Right renal cortex interstitium (tissue), 3 donors: ENCODE data around the gene TNFSF12. TPM values are rescaled to one million over a fixed set of nuclear protein-coding genes. Genes with fewer than 3 reads are reported as not detected.

Experiments used
- DNase-seq, 3 donors: peaks; one replicate each; pipeline ENCODE4 v3.0.0-alpha.2; 2013; ENCODE audit warnings: low read depth in 3 of 3, low spot score in 2 of 3
- polyA plus RNA-seq, 3 donors: library from polyadenylated mRNA; unstranded; fragments of 120-200 nt; gene quantifications; one replicate each; pipeline ENCODE4 v1.2.1, GENCODE V29; 2013; ENCODE audit not compliant: insufficient read length in 3 of 3

The TNFSF12 gene
- polyA plus RNA-seq, 3 donors = 21.8 to 24.1 (median 22.3) TPM

DNA sequence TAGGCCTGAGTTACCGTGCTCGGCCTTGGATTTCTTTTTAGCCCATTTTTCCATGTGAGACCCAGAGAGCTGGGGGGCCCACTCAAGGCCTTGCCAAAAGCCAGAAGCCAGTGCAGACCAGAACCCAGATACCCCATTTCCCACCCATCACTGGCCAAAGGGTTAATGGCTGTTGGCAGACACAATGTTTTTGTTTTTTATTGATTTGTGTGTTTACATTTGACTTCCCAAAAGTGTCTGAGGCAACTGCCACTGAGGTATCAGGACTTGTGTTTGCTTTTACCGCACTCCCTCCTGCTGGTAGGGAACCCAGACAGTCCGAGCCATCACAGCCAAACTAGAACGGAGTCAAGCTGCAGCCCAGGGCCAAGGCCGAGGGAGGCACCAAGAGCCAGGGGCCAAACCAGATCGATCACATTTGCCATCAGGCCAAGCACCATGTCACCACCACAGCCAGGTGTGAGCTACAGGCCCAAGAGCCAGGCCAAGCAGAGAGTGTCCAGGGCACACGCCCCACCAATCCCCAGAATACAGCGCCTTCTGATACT lies 7.7 kb upstream of the TNFSF12 start:
- DNase-seq = no peak

- DNase-seq = no peak
Measured at GRCh38 chr17:7544911-7545310, 3.9 kb upstream of the TNFSF12 start.

- no peak for DNase-seq
Measured at GRCh38 chr17:7549401-7550055, 670 bp downstream of the TNFSF12 start.

- DNase-seq = no peak
Measured at GRCh38 chr17:7550344-7550743, 1.5 kb downstream of the TNFSF12 start.

DNA sequence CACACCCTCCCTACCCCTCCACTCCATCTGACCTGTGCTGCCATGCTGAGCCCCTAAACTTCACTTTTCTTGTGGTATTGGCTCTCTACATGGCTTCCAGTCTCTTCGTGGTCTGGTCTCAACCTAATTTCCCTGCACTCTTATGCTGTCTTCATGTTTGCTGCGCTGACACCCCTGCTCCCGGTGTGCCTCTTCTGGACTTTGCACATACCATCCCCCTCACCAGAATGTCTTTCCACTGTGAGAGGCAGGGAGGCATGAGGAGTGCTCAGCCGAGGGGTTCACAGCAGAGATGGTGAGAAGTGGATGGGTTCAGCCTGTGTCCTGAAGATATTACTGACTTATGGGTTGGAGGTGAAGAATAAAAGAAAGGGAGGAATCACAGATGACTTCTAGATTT lies 2.5 kb downstream of the TNFSF12 start:
- DNase-seq = no peak

DNA sequence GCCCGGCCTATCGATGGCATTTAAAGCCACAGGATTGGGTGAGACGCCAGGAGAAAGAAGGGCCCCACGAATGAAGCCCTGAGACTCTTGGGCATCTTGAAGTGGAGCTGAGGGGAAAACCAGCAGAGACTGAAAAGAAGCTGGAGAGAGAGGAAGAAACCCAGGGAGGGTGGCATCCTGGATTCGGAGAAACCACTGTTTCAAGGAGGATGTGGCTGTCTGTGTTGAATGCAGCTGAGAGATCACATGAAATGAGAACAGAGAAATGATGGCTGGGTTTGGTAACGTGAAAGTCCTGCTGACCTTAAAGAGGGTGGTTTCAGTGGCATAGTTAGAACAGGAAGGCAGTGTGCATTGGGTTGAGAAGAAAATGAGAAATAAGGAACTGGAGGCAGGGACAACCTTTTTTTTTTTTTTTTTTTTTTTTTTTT lies 3.8 kb downstream of the TNFSF12 start:
- no peak for DNase-seq

DNA sequence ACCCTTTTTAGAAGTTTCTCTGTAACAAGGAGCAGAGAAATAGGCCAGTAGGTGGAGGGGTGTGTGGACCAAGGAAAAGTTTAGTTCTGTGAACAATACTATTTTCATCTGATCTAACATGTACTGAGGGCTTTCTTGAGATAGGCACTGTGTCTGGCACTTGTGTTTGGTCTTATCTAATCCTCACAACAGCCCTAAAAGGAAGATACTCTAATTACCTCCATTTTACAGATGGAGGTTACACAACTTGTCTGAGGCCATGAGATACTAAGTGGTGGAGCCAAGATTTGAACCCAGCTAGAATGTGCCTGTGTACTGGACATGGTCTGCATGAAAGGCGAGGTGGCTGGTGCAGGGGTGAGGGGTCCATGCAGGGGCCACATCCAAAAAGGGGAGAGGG lies 4.5 kb downstream of the TNFSF12 start:
- no peak for DNase-seq

- DNase-seq = no peak
Measured at GRCh38 chr17:7555320-7555948, 6.6 kb downstream of the TNFSF12 start.

GRCh38 chr17:7556627-7557026 lies 7.8 kb downstream of the TNFSF12 start:
- no peak for DNase-seq

- DNase-seq = no peak
Measured at GRCh38 chr17:7557147-7557764, 8.4 kb downstream of the TNFSF12 start.

GRCh38 chr17:7557775-7558543 lies 9.1 kb downstream of the TNFSF12 start:
- DNase-seq = no peak

GRCh38 chr17:7558544-7559319 lies 9.9 kb downstream of the TNFSF12 start, which contains the start of gene TNFSF13:
TNFSF13 (plus strand) TSS chr17:7558750; CDS start chr17:7559040, 290 bp downstream.
- no peak for DNase-seq

DNA sequence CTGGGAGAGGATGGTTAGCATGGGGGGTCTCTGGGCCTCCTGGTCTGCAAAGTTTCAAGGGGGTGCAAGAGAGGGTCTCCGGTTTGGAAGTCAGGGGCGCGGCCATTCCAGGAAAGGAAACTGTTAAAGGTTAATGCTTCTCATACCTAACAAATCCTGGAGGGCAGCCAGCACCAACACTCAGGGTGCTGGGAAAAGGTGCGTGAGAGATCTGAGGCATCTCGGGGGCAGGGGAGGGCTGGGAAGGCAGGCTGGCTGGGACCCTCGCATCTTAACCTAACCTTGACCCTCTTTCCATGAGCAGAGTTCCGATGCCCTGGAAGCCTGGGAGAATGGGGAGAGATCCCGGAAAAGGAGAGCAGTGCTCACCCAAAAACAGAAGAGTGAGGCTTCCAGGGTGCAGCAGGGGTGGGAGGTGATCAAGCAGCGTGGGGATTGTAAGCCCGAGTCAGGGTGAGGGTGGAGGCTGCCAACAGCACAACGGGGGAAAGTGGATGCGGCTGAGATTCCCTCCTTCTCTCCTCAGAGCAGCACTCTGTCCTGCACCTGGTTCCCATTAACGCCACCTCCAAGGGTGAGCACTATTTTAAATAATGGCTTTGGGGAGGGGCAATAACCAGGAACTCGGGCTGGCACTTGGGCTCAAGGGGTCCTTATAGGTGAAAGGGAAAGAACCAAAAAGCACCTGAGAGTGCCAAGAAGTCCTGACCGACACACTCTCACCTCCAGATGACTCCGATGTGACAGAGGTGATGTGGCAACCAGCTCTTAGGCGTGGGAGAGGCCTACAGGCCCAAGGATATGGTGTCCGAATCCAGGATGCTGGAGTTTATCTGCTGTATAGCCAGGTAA lies 10.7 kb downstream of the TNFSF12 start:
- no peak for DNase-seq

- DNase-seq = peak in 1 of 3 donors; percentile 67
Measured at GRCh38 chr17:7560172-7561027, 11.5 kb downstream of the TNFSF12 start.

DNA sequence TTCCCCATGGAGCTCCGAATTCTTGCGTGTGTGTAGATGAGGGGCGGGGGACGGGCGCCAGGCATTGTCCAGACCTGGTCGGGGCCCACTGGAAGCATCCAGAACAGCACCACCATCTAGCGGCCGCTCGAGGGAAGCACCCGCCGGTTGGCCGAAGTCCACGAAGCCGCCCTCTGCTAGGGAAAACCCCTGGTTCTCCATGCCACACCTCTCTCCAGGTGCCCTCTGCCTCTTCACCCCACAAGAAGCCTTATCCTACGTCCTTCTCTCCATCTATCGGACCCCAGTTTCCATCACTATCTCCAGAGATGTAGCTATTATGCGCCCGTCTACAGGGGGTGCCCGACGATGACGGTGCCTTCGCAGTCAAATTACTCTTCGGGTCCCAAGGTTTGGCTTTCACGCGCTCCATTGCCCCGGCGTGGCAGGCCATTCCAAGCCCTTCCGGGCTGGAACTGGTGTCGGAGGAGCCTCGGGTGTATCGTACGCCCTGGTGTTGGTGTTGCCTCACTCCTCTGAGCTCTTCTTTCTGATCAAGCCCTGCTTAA lies 12.2 kb downstream of the TNFSF12 start:
- peak in 2 of 3 donors; percentile 74 to 77 for DNase-seq

DNA sequence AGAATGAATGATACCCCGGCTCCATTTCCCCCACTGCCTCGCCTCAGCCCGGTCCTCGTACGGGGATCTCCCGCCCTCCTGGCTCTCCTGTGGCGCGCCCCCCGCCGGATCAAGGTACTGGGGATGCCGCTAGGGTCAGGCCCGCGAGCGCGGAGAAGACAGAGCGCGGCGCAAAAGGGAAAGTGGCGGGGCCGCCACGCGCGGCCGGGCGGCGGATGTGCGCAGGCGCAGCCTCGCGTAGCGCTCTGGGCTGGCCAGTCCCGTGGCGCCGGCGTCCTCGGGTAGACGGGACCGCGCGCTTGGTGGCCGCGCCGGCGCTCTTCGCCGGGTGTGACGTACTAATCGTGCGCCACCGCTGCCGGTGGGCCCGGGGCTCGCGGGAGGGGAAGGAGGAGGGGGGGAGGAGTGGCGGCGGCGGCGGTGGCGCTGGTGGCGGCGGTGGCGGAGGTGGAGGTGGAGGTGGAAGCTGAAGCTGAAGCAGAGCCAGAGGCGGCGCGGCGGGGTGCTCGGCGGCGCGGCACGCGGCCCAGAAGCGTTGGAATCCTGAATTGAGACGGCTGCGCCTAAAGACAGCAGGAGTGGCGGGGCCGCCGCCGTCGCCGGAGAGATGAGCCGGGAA lies 12.8 kb downstream of the TNFSF12 start, which contains the start of gene SENP3:
Gene SENP3 (plus strand): TSS at position 331 of the 619 bp plus-strand sequence. CDS start 1,158 bp downstream, outside the sequence.
- peak in 2 of 3 donors; percentile 70 to 85 for DNase-seq

- no peak for DNase-seq
Measured at GRCh38 chr17:7562208-7562605, 13.3 kb downstream of the TNFSF12 start.
